Epithelial cell of esophagus (primary cell): Measurements from ENCODE around the gene PPIF.

Source experiments
- DNase-seq: peaks from one replicate; pipeline ENCODE4 v3.0.0; 2010; ENCODE audit warnings: low read depth
- H3K4me3 ChIP-seq: 2 replicates; pipeline ENCODE4 v1.5.1; 2011; ENCODE audit warnings: mild to moderate bottlenecking, low read length, control low read depth
- TF ChIP-seq, protein P1 (sequence below): IDR thresholded peaks from 2 replicates; pipeline ENCODE4 v1.5.1; 2011; ENCODE audit warnings: low read depth, mild to moderate bottlenecking, low read length, control low read depth, inconsistent platforms; ENCODE audit not compliant: insufficient read depth; ENCODE audit errors: missing control alignments

PPIF gene

DNA sequence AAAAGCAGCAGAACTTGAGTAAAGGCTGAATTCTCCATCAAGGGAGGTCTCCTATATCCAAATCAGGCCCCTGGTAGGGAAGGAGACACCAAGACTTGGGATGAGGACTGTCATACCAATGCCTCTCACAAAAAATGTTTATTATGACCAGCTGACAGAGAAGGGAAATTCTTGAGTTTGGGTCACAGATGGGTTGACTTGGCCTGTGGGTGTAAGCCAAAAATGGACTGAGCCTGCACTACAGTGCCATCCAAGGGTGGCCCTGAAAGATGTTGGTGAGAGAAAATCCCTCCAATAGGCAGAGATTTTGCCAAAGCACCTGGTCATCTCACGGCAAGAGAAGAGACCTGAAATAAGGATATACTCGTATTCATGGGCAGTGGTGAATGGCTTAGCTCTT lies 27.0 kb upstream of the PPIF start:
- TF ChIP-seq, protein P1, sequence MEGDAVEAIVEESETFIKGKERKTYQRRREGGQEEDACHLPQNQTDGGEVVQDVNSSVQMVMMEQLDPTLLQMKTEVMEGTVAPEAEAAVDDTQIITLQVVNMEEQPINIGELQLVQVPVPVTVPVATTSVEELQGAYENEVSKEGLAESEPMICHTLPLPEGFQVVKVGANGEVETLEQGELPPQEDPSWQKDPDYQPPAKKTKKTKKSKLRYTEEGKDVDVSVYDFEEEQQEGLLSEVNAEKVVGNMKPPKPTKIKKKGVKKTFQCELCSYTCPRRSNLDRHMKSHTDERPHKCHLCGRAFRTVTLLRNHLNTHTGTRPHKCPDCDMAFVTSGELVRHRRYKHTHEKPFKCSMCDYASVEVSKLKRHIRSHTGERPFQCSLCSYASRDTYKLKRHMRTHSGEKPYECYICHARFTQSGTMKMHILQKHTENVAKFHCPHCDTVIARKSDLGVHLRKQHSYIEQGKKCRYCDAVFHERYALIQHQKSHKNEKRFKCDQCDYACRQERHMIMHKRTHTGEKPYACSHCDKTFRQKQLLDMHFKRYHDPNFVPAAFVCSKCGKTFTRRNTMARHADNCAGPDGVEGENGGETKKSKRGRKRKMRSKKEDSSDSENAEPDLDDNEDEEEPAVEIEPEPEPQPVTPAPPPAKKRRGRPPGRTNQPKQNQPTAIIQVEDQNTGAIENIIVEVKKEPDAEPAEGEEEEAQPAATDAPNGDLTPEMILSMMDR: no peak
- H3K4me3 ChIP-seq: no peak overlapping the region

DNA sequence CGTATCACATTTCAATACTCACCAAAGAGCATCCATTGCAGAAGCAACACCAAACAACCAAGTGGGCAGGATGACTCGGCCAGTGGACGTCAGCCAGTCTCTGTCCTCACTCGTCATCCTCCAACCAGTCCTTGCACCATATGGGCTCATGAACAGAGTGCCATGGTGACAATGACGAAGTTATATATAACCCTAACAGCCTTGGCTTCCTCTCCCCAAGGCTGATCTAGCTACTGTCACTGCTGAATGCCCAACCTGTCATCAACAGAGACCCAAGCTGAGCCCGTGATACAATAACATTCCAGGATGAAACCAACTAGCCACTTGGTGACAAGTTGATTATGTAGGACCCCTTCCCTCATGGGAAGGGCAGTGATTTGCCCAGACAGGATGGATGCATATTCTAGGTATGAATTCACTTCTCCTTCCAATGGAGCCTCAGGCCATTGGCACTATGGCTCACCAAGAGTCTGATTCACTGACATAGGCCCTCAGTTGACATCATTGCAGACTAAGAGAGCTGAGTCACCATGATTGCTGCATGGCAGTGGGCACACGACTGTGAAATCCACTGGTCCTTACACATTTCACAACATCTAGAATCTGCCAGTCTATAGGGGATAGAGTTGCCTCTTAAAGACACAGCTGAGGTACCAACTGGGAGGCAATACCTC lies 26.3 kb upstream of the PPIF start:
- DNase-seq: peak; percentile 100
- H3K4me3 ChIP-seq: no peak overlapping the region
- TF ChIP-seq, protein P1: no peak

More for the DNA sequence above, 27.0 kb upstream of the PPIF start:
- no peak for DNase-seq

DNA sequence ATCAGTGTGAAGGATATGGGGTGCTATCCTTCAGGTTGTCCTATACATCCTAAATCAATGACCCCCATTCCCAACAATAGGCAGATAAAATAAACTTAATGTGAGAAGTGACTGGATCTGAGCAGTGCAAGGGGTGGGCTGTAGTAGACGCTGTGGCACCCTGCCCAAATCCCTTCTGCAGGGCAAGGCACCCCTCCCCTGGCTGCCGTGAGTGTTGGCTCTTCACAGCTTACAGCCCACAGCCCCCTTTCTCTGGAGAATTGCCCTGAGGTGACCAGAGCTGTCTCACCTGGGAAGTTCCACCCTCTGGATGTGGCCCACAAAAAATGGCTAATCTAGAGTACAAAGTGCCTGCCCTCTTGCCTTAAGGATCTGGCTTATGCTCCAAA lies 25.8 kb upstream of the PPIF start:
- DNase-seq: no peak
- TF ChIP-seq, protein P1: no peak
- H3K4me3 ChIP-seq: no peak overlapping the region

DNA sequence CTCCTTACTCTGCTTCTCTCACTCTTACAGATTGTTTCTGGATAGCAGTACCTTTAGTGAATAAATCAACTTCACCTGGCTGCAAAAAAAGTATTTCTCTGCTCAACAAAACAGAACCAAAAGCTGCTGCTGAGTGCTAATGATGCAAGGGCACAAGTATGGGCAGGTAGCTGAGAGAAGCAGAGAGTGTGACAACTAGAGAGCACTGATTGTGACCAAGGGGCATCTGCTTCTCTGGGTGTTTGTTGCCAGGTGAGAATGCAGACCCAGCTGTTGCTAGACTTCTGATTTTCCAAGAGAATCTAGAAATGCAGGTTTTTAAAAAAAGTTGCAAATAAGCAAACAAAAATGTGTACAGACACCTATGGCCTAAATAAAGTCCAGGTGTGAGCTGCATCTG lies 25.3 kb upstream of the PPIF start:
- peak; percentile 67 for DNase-seq
- TF ChIP-seq, protein P1: no peak
- no peak overlapping the region for H3K4me3 ChIP-seq

DNA sequence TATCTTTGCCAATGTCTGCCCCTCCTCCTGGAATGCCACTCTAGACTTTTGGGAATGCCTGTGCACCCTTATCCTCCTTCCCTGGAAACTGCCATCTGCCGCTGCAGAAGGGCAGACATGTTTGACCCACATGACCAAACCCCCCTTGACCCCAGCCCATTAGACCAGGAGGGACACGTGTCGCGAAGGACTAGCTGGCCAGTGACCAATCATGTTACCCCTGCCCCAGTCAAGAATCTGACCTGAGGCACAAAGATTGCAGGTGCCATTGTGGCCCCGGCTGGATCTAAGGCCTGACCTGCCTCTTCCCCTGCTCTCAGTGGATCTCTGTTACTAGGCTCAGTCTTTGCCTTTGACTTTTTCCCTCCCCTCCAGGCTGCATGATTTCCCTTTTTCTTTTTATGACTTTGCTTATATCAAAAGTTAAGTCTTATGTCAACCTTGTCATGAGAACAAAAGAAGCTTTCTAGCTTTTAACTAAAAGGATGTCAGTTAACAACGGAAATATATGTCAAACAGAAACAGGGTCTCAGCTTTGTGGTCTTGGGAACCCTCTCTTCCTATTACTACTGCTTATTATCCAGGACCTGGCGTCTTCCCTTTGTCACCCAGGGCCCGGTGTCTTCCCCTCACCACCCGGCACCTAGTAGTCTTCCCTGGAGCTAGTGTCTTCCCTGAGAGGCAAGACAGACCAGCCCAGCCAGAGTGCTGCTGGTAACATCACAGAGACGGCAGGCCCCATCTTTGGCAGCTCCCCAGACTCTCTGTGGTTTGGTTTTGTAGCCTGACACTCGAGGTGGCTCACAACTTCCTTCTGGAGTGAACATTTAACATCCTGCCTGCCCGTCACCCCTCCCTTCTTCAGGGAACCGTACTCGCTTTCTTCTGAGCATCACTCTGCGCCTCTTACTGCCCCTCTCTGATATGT lies 24.4 kb upstream of the PPIF start:
- no peak overlapping the region for H3K4me3 ChIP-seq
- TF ChIP-seq, protein P1: no peak
- DNase-seq: peak; percentile 64

DNA sequence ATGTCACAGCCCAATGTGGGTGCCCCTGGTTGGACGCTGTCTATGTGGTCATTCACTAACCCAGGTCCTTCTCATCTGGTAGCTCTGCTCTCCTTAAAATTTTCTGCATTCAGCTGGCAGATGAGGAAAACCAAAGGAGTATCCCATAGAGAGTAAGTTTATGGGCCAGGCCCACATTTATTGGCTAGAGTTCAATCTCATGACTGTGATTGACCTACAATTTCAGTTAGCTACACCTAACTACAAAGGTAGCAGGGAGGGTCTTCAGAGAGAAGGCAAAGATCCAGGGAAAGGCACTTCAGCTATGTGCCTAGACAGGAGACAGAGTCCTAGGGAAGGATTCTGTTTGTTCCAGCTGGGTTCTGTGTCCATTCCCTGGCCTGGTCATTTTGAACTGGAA lies 23.7 kb upstream of the PPIF start:
- no peak for DNase-seq
- H3K4me3 ChIP-seq: no peak overlapping the region
- TF ChIP-seq, protein P1: no peak
